Rectal smooth muscle tissue (tissue), 1 donor: ENCODE data around the gene MGA.

ENCODE experiments used
- H3K27ac ChIP-seq: one replicate; pipeline ENCODE4 v1.7.0; 2013; ENCODE audit warnings: low read depth, low read length, inconsistent platforms
- H3K27me3 ChIP-seq: one replicate; pipeline ENCODE4 v1.7.0; 2013; ENCODE audit warnings: low read length; ENCODE audit not compliant: control insufficient read depth, insufficient read depth
- H3K36me3 ChIP-seq: one replicate; pipeline ENCODE4 v1.7.0; 2013; ENCODE audit warnings: low read length; ENCODE audit not compliant: control insufficient read depth, insufficient read depth
- H3K4me1 ChIP-seq: one replicate; pipeline ENCODE4 v1.7.0; 2013; ENCODE audit warnings: low read length; ENCODE audit not compliant: control insufficient read depth, insufficient read depth
- H3K4me3 ChIP-seq: one replicate; pipeline ENCODE4 v1.7.0; 2013; ENCODE audit warnings: low read length
- H3K9ac ChIP-seq: one replicate; pipeline ENCODE4 v1.7.0; 2013; ENCODE audit warnings: low read length

The MGA gene

GRCh38 chr15:41660235-41661077, at the start of gene MGA:
Gene MGA (plus strand): TSS chr15:41660405.
- H3K4me1 ChIP-seq = peaks cover 7% of the 10 kb centered on the region
- H3K9ac ChIP-seq = no peak within 1 kb of the TSS
- H3K36me3 ChIP-seq = no peaks in the 10 kb centered on the region
- H3K27me3 ChIP-seq = no peaks in the 10 kb centered on the region
- H3K27ac ChIP-seq = peak within 1 kb of the TSS; percentile 70
- H3K4me3 ChIP-seq = peak within 1 kb of the TSS; percentile 70

- no peak overlapping the region for H3K27ac ChIP-seq
- H3K27me3 ChIP-seq = no peaks in the 10 kb centered on the region
- H3K4me3 ChIP-seq = peak overlapping the region; percentile 65
- H3K4me1 ChIP-seq = no peaks in the 10 kb centered on the region
- no peak overlapping the region for H3K9ac ChIP-seq
- H3K36me3 ChIP-seq = no peaks in the 10 kb centered on the region
Measured at GRCh38 chr15:41620536-41621199, 39.5 kb upstream of the MGA start.

GRCh38 chr15:41621200-41622193, 38.7 kb upstream of the MGA start:
- Histone ChIP-seq H3K4me3 (peak overlapping the region; percentile 65), H3K4me1 (no peaks in the 10 kb centered on the region), H3K27me3 (no peaks in the 10 kb centered on the region), H3K27ac (peak overlapping the region; percentile 80), H3K36me3 (no peaks in the 10 kb centered on the region), H3K9ac (no peak overlapping the region)

- Histone ChIP-seq H3K4me3 (no peak overlapping the region), H3K27me3 (no peaks in the 10 kb centered on the region), H3K4me1 (no peaks in the 10 kb centered on the region), H3K36me3 (no peaks in the 10 kb centered on the region), H3K27ac (no peak overlapping the region), H3K9ac (no peak overlapping the region)
Measured at GRCh38 chr15:41622901-41623300, 37.3 kb upstream of the MGA start.

- Histone ChIP-seq H3K27me3 (no peaks in the 10 kb centered on the region), H3K9ac (no peak overlapping the region), H3K4me3 (no peak overlapping the region), H3K36me3 (no peaks in the 10 kb centered on the region), H3K27ac (no peak overlapping the region), H3K4me1 (no peaks in the 10 kb centered on the region)
Measured at GRCh38 chr15:41627203-41627602, 33.0 kb upstream of the MGA start.

GRCh38 chr15:41629463-41629862, 30.7 kb upstream of the MGA start:
- Histone ChIP-seq H3K27ac (no peak overlapping the region), H3K36me3 (no peaks in the 10 kb centered on the region), H3K4me3 (no peak overlapping the region), H3K9ac (no peak overlapping the region), H3K27me3 (no peaks in the 10 kb centered on the region), H3K4me1 (no peaks in the 10 kb centered on the region)

- no peaks in the 10 kb centered on the region for H3K27me3 ChIP-seq
- H3K27ac ChIP-seq = no peak overlapping the region
- no peaks in the 10 kb centered on the region for H3K36me3 ChIP-seq
- H3K9ac ChIP-seq = no peak overlapping the region
- no peaks in the 10 kb centered on the region for H3K4me1 ChIP-seq
- no peak overlapping the region for H3K4me3 ChIP-seq
Measured at GRCh38 chr15:41629883-41630282, 30.3 kb upstream of the MGA start.

- no peak overlapping the region for H3K27ac ChIP-seq
- no peak overlapping the region for H3K4me3 ChIP-seq
- no peaks in the 10 kb centered on the region for H3K4me1 ChIP-seq
- H3K36me3 ChIP-seq = no peaks in the 10 kb centered on the region
- no peak overlapping the region for H3K9ac ChIP-seq
- no peaks in the 10 kb centered on the region for H3K27me3 ChIP-seq
Measured at GRCh38 chr15:41630616-41631217, 29.5 kb upstream of the MGA start.

- no peak overlapping the region for H3K9ac ChIP-seq
- H3K4me1 ChIP-seq = no peaks in the 10 kb centered on the region
- no peaks in the 10 kb centered on the region for H3K36me3 ChIP-seq
- H3K4me3 ChIP-seq = no peak overlapping the region
- no peaks in the 10 kb centered on the region for H3K27me3 ChIP-seq
- H3K27ac ChIP-seq = no peak overlapping the region
Measured at GRCh38 chr15:41631880-41632470, 28.2 kb upstream of the MGA start.

GRCh38 chr15:41633609-41634008, 26.6 kb upstream of the MGA start:
- Histone ChIP-seq H3K27me3 (no peaks in the 10 kb centered on the region), H3K4me1 (no peaks in the 10 kb centered on the region), H3K9ac (no peak overlapping the region), H3K27ac (no peak overlapping the region), H3K4me3 (no peak overlapping the region), H3K36me3 (no peaks in the 10 kb centered on the region)

- Histone ChIP-seq H3K4me3 (no peak overlapping the region), H3K4me1 (no peaks in the 10 kb centered on the region), H3K36me3 (no peaks in the 10 kb centered on the region), H3K9ac (no peak overlapping the region), H3K27me3 (no peaks in the 10 kb centered on the region), H3K27ac (no peak overlapping the region)
Measured at GRCh38 chr15:41634072-41634626, 26.1 kb upstream of the MGA start.
